Activated CD4-positive, alpha-beta T cell treated with anti-CD3 and anti-CD28 coated beads, Interleukin-2, amount 10 ng/mL, durations not matched to agents 7 days and 5 days (primary cell): Measurements from ENCODE around the gene FGB. TPM values are rescaled to one million over a fixed set of nuclear protein-coding genes. Genes with fewer than 3 reads are reported as not detected.

Experiments used
- CTCF ChIA-PET: fragments of 350-600 bp; sonication (Branson Sonifier 250); formaldehyde crosslinking; loops from one replicate; lab custom pipeline; 2021; ENCODE audit warnings: antibody characterized with exemption; lab: Charles Lee
- POLR2A ChIA-PET: fragments of 350-600 bp; sonication (Branson Sonifier 250); formaldehyde crosslinking; loops from one replicate; lab custom pipeline; 2021; ENCODE audit warnings: antibody characterized with exemption; lab: Charles Lee
- DNase-seq: peaks from one replicate; pipeline ENCODE4 v3.0.0-alpha.2; 2020
- H3K27ac Mint-ChIP-seq: one replicate; pipeline ENCODE4 v1.8.0; 2021; ENCODE audit warnings: mild to moderate bottlenecking, moderate library complexity, mixed read lengths
- H3K27me3 Mint-ChIP-seq: one replicate; pipeline ENCODE4 v1.8.0; 2021; ENCODE audit warnings: mixed read lengths
- H3K36me3 Mint-ChIP-seq: one replicate; pipeline ENCODE4 v1.8.0; 2021; ENCODE audit warnings: low read depth, mixed read lengths
- H3K4me1 Mint-ChIP-seq: one replicate; pipeline ENCODE4 v1.8.0; 2021; ENCODE audit warnings: mixed read lengths
- H3K4me3 Mint-ChIP-seq: one replicate; pipeline ENCODE4 v1.8.0; 2021; ENCODE audit warnings: mild to moderate bottlenecking, moderate library complexity, mixed read lengths
- H3K9me3 Mint-ChIP-seq: one replicate; pipeline ENCODE4 v1.8.0; 2021; ENCODE audit warnings: mixed read lengths
- total RNA-seq, 2 experiments: library from RNA; stranded (reverse); gene quantifications; one replicate each; pipeline ENCODE4 v1.2.3, GENCODE V29; 2021

Gene FGB
- total RNA-seq = not detected

- CTCF ChIA-PET = no interaction called here
Measured at GRCh38 chr4:154562697-154563254, at the start of gene FGB. Gene FGB, plus strand, starts transcription at chr4:154563011. Its CDS starts 8 bp downstream, at chr4:154563019.

GRCh38 chr4:154516318-154517029, 46.3 kb upstream of the FGB start:
- Mint-ChIP-seq H3K27me3 (peaks cover 38% of the 10 kb centered on the region), H3K36me3 (no peaks in the 10 kb centered on the region), H3K9me3 (no peaks in the 10 kb centered on the region), H3K4me1 (no peaks in the 10 kb centered on the region), H3K4me3 (no peak overlapping the region), H3K27ac (no peak overlapping the region)
- DNase-seq = no peak
- ChIA-PET POLR2A (no interaction called here), CTCF (interaction anchor here (0.6 to 1.6 kb wide), 2 partner anchors 8 to 75 kb away, joined by 3 to 4 read pairs; no protein-coding TSS in a partner anchor)

More at GRCh38 chr4:154562697-154563254, at the start of gene FGB:
- no peak within 1 kb of the TSS for H3K4me3 Mint-ChIP-seq
- H3K27ac Mint-ChIP-seq = no peak within 1 kb of the TSS
- no peaks in the 10 kb centered on the region for H3K9me3 Mint-ChIP-seq
- no peak for DNase-seq
- POLR2A ChIA-PET = no interaction called here
- H3K36me3 Mint-ChIP-seq = no peaks in the 10 kb centered on the region
- H3K4me1 Mint-ChIP-seq = peaks cover 4% of the 10 kb centered on the region
- peaks cover 9% of the 10 kb centered on the region for H3K27me3 Mint-ChIP-seq

GRCh38 chr4:154517591-154517990, 45.2 kb upstream of the FGB start:
- no peak overlapping the region for H3K4me3 Mint-ChIP-seq
- POLR2A ChIA-PET = no interaction called here
- H3K27me3 Mint-ChIP-seq = peaks cover 43% of the 10 kb centered on the region
- H3K27ac Mint-ChIP-seq = no peak overlapping the region
- no peaks in the 10 kb centered on the region for H3K4me1 Mint-ChIP-seq
- H3K9me3 Mint-ChIP-seq = no peaks in the 10 kb centered on the region
- H3K36me3 Mint-ChIP-seq = no peaks in the 10 kb centered on the region
- no peak for DNase-seq
- CTCF ChIA-PET = interaction anchor here (1.6 kb wide), 1 partner anchor 9 kb away, joined by 4 read pairs; no protein-coding TSS in a partner anchor

GRCh38 chr4:154519214-154519613, 43.6 kb upstream of the FGB start:
- Mint-ChIP-seq H3K27me3 (peaks cover 40% of the 10 kb centered on the region), H3K4me3 (no peak overlapping the region), H3K9me3 (no peaks in the 10 kb centered on the region), H3K27ac (no peak overlapping the region), H3K36me3 (no peaks in the 10 kb centered on the region), H3K4me1 (no peaks in the 10 kb centered on the region)
- ChIA-PET POLR2A (no interaction called here), CTCF (no interaction called here)
- DNase-seq = no peak

GRCh38 chr4:154521607-154522006, 41.2 kb upstream of the FGB start:
- Mint-ChIP-seq H3K27ac (no peak overlapping the region), H3K4me1 (peaks cover 3% of the 10 kb centered on the region), H3K9me3 (no peaks in the 10 kb centered on the region), H3K36me3 (no peaks in the 10 kb centered on the region), H3K4me3 (no peak overlapping the region), H3K27me3 (peaks cover 42% of the 10 kb centered on the region)
- ChIA-PET POLR2A (no interaction called here), CTCF (no interaction called here)
- no peak for DNase-seq

GRCh38 chr4:154526151-154526550, 36.7 kb upstream of the FGB start:
- Mint-ChIP-seq H3K4me3 (no peak overlapping the region), H3K9me3 (no peaks in the 10 kb centered on the region), H3K36me3 (no peaks in the 10 kb centered on the region), H3K4me1 (peaks cover 3% of the 10 kb centered on the region), H3K27ac (no peak overlapping the region), H3K27me3 (peaks cover 24% of the 10 kb centered on the region)
- no peak for DNase-seq
- POLR2A ChIA-PET = no interaction called here
- CTCF ChIA-PET = no interaction called here

GRCh38 chr4:154527308-154527707, 35.5 kb upstream of the FGB start:
- no peak for DNase-seq
- no peaks in the 10 kb centered on the region for H3K9me3 Mint-ChIP-seq
- peaks cover 19% of the 10 kb centered on the region for H3K27me3 Mint-ChIP-seq
- no peak overlapping the region for H3K27ac Mint-ChIP-seq
- H3K4me1 Mint-ChIP-seq = peaks cover 3% of the 10 kb centered on the region
- no peaks in the 10 kb centered on the region for H3K36me3 Mint-ChIP-seq
- ChIA-PET POLR2A (no interaction called here), CTCF (no interaction called here)
- H3K4me3 Mint-ChIP-seq = no peak overlapping the region

GRCh38 chr4:154528869-154529268, 33.9 kb upstream of the FGB start:
- CTCF ChIA-PET = interaction anchor here (0.6 kb wide), 1 partner anchor 75 kb away, joined by 3 read pairs; no protein-coding TSS in a partner anchor
- Mint-ChIP-seq H3K27ac (no peak overlapping the region), H3K4me3 (no peak overlapping the region), H3K27me3 (peaks cover 12% of the 10 kb centered on the region), H3K36me3 (no peaks in the 10 kb centered on the region), H3K9me3 (no peaks in the 10 kb centered on the region), H3K4me1 (peaks cover 3% of the 10 kb centered on the region)
- no peak for DNase-seq
- POLR2A ChIA-PET = no interaction called here

- H3K4me3 Mint-ChIP-seq = no peak overlapping the region
- ChIA-PET CTCF (interaction anchor here (1.1 kb wide), 1 partner anchor 20 kb away, joined by 4 read pairs; the partner anchor contains the start of gene PLRG1), POLR2A (no interaction called here)
- H3K27me3 Mint-ChIP-seq = peaks cover 12% of the 10 kb centered on the region
- H3K36me3 Mint-ChIP-seq = peaks cover 2% of the 10 kb centered on the region
- H3K27ac Mint-ChIP-seq = no peak overlapping the region
- peaks cover 3% of the 10 kb centered on the region for H3K4me1 Mint-ChIP-seq
- no peaks in the 10 kb centered on the region for H3K9me3 Mint-ChIP-seq
- no peak for DNase-seq
Measured at GRCh38 chr4:154529728-154530519, 32.9 kb upstream of the FGB start.

GRCh38 chr4:154534296-154534695, 28.5 kb upstream of the FGB start:
- ChIA-PET CTCF (no interaction called here), POLR2A (no interaction called here)
- H3K27me3 Mint-ChIP-seq = no peaks in the 10 kb centered on the region
- no peak overlapping the region for H3K27ac Mint-ChIP-seq
- peaks cover 23% of the 10 kb centered on the region for H3K36me3 Mint-ChIP-seq
- DNase-seq = no peak
- no peaks in the 10 kb centered on the region for H3K4me1 Mint-ChIP-seq
- H3K9me3 Mint-ChIP-seq = no peaks in the 10 kb centered on the region
- H3K4me3 Mint-ChIP-seq = no peak overlapping the region

- CTCF ChIA-PET = no interaction called here
Measured at GRCh38 chr4:154542271-154542879, 20.4 kb upstream of the FGB start.

GRCh38 chr4:154545689-154546088, 17.1 kb upstream of the FGB start:
- no peak for DNase-seq
- Mint-ChIP-seq H3K9me3 (no peaks in the 10 kb centered on the region), H3K27me3 (no peaks in the 10 kb centered on the region), H3K27ac (no peak overlapping the region), H3K36me3 (peaks cover 44% of the 10 kb centered on the region), H3K4me3 (no peak overlapping the region), H3K4me1 (peaks cover 18% of the 10 kb centered on the region)
- CTCF ChIA-PET = interaction anchor here (0.7 kb wide), 2 partner anchors 73 to 83 kb away, joined by 3 to 4 read pairs; no protein-coding TSS in a partner anchor
- POLR2A ChIA-PET = no interaction called here

More at GRCh38 chr4:154542271-154542879, 20.4 kb upstream of the FGB start:
- H3K36me3 Mint-ChIP-seq = peaks cover 55% of the 10 kb centered on the region
- no peaks in the 10 kb centered on the region for H3K27me3 Mint-ChIP-seq
- H3K9me3 Mint-ChIP-seq = no peaks in the 10 kb centered on the region
- POLR2A ChIA-PET = no interaction called here
- peaks cover 1% of the 10 kb centered on the region for H3K4me1 Mint-ChIP-seq
- no peak overlapping the region for H3K4me3 Mint-ChIP-seq
- no peak for DNase-seq
- no peak overlapping the region for H3K27ac Mint-ChIP-seq
